HAP-1 (cell line): ENCODE measurements around the gene DNAJB11.
"Not testable (repeated sequence)": the region's sequence is repeated elsewhere in the genome, so short reads cannot be mapped to it uniquely, and the experiment has no call there.

Experiments used
- DNase-seq, 2 experiments: peaks; one replicate each; pipeline ENCODE4 v3.0.0-alpha.2; 2016 to 2020; ENCODE audit warnings: low spot score in 2 of 2
- H3K27me3 ChIP-seq: fragments of 250-450 bp; sonication (Bioruptor Pico); 2 replicates; pipeline ENCODE4 v1.5.1; 2020; ENCODE audit warnings: low read depth, mild to moderate bottlenecking, moderate library complexity
- H3K36me3 ChIP-seq: fragments of 250-450 bp; sonication (Bioruptor Pico); replicated peaks from 2 replicates; pipeline ENCODE4 v1.5.1; 2020; ENCODE audit warnings: mild to moderate bottlenecking
- H3K4me1 ChIP-seq: fragments of 250-450 bp; sonication (Bioruptor Pico); 2 replicates; pipeline ENCODE4 v1.5.1; 2020; ENCODE audit warnings: mild to moderate bottlenecking
- H3K4me3 ChIP-seq: fragments of 250-450 bp; sonication (Bioruptor Pico); 2 replicates; pipeline ENCODE4 v1.5.1; 2020; ENCODE audit warnings: mild to moderate bottlenecking, moderate library complexity
- H3K9me3 ChIP-seq: fragments of 250-450 bp; sonication (Bioruptor Pico); 2 replicates; pipeline ENCODE4 v1.5.1; 2020; ENCODE audit warnings: mild to moderate bottlenecking, moderate library complexity
- in situ Hi-C: fragments of 300-500 bp; cut with MboI; formaldehyde crosslinking; loops from 3 replicates; pipeline ENCODE4 v1.14.3; 2020; ENCODE audit warnings: low sequenced_read_pairs, inconsistent platforms, mixed read lengths

DNAJB11 gene

DNA sequence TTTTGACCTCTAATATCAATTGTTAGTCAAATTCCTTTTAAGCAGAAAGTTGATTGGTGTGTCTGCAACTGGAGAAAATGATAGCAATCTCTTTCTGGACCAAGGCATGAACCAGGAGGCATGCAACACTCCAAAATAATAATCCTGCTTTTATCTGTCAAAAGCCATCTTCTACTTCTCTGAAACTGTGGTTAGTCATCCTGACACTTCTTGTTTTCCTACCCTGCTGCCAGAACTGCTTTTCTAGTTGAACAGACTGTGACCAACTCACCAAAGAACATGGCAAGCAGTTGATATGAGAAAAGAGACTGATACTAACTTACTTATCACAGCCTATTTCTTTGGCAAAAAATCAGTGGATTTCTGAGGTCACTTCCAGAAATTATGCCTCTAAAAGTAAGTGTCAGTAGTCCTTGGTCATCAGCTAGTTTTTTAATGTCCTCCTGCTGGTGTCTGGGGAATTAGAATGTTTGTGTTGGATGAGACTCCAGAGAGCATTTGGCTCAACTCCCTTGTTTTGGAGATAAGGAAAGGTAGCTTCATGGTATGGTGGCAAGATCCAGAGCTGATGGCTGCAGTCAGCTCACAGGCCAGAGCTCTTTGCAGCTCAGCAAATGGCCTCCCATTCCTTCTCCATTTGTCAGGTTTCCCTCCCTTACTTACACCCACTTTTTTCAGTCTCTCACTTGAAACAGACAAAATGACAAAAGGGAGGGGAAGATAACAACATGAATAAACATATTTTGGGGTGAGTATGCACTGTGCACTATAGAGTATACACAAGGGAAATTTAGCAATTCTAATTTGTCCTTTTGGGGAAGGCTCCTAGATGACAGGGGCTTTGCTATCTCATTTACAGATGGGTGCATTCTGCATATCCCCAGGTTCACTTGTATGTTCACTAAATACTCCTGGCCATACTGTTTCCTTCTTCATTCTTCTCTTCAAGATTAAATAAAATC lies 33.4 kb upstream of the DNAJB11 start:
- in situ Hi-C loops: loop anchor here (5.0 kb wide), 1 partner anchor 275 kb away; no protein-coding TSS in a partner anchor
- DNase-seq: no peak
- no peak overlapping the region for H3K4me3 ChIP-seq
- no peaks in the 10 kb centered on the region for H3K9me3 ChIP-seq
- no peaks in the 10 kb centered on the region for H3K36me3 ChIP-seq
- no peaks in the 10 kb centered on the region for H3K27me3 ChIP-seq
- no peaks in the 10 kb centered on the region for H3K4me1 ChIP-seq

DNA sequence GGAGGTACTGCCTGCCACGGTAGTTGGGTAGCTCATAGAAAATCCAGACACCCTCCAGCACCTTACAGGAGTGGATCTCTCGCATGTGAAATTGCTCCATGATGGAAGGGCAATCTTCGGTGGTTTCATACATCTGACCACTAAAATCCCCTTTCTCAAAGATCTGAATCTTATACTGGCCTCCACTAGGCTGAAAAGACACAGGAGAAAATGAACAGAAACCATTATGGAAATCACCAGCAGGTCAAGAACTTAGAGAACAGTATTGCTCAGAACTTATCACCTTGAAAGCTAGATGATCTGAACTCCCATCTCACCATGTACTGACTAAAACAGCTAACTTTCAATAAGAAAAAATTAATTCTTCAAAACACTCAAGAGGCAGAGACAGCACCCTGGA lies 31.7 kb upstream of the DNAJB11 start:
- in situ Hi-C loops: loop anchor here (5.0 kb wide), 1 partner anchor 276 kb away; no protein-coding TSS in a partner anchor
- no peaks in the 10 kb centered on the region for H3K4me1 ChIP-seq
- no peak for DNase-seq
- H3K4me3 ChIP-seq: no peak overlapping the region
- H3K9me3 ChIP-seq: no peaks in the 10 kb centered on the region
- no peaks in the 10 kb centered on the region for H3K36me3 ChIP-seq
- H3K27me3 ChIP-seq: no peaks in the 10 kb centered on the region

DNA sequence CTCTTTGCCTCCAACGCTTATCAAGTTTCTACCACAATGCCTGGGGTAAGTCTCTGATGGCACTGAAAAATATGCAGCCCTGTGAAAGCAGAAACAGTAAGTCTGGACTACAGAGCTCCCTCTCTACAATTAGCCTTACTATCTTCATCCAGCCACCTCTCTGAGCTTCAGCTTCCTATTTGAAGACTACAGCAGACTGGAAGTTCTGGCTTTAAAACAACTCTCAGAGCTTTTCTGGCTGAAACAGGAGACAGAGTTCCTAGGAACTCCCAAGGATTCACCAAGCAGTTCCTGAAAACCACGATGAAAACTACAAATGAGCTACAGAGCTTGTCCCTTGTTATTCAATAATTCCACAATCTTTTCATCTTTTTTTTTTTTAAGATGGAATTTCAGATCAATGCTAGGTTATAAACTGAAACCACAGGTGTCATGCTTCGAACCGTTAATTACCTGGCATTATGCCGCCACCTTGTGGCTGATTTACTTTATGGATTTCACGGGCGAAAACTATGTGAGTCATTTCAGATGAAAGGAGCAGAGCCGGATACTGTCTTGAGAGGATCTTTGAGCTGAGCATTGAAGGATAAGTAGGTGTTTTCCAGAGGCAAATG lies 30.2 kb upstream of the DNAJB11 start:
- H3K9me3 ChIP-seq: no peaks in the 10 kb centered on the region
- H3K27me3 ChIP-seq: no peaks in the 10 kb centered on the region
- no peak overlapping the region for H3K4me3 ChIP-seq
- no peaks in the 10 kb centered on the region for H3K36me3 ChIP-seq
- in situ Hi-C loops: loop anchor here (5.0 kb wide), 1 partner anchor 558 kb away; no protein-coding TSS in a partner anchor
- peak; percentile 59 to 79 for DNase-seq
- H3K4me1 ChIP-seq: peaks cover 6% of the 10 kb centered on the region

DNA sequence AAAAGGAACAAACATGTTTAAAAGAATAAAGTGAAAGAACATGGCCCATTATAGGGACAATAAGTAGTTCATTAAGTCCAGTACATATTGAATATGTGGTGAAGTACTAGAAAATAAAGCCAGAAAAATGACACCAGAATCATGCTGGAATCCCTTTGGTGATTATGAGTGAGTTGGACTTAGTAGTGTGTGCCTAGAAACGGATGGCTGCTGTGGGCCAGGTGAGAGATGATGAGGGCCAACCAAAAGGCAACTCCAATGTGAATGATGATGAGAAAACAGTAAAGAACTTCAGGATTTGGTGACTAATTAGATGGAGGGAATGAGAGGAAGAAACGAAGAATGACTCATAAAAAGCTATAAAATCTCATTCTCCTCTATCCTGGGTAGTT lies 29.7 kb upstream of the DNAJB11 start:
- Histone ChIP-seq H3K27me3 (no peaks in the 10 kb centered on the region), H3K4me1 (peaks cover 6% of the 10 kb centered on the region), H3K4me3 (no peak overlapping the region), H3K36me3 (no peaks in the 10 kb centered on the region), H3K9me3 (no peaks in the 10 kb centered on the region)
- in situ Hi-C loops: loop anchor here (5.0 kb wide), 1 partner anchor 559 kb away; no protein-coding TSS in a partner anchor
- no peak for DNase-seq

DNA sequence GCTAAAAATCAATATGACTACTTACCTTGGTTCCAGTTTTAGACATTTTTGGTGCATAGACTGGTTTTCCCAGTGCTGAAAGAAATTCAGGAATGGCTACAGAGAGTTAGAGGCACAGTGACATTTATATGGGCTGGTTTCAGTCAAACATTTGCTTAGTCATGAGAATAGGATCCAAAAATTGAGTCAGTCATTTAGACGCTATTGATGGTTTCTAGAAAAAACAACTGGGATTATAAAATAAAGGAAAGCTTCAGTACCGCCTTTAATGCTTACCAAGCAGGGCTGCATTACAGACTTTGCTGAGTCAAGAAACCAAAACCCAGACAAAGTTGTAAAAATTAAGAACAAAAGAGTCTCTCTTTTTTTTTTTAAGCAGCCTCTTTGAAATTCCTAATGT lies 26.2 kb upstream of the DNAJB11 start, which contains the start of gene CRYGS:
TSS of gene CRYGS (minus strand) at position 100 of the 400 bp plus-strand sequence. CDS start at position 46, 54 bp downstream.
- Histone ChIP-seq H3K4me3 (no peak within 1 kb of the TSS), H3K27me3 (no peaks in the 10 kb centered on the region), H3K4me1 (peaks cover 6% of the 10 kb centered on the region), H3K36me3 (peaks cover 8% of the 10 kb centered on the region), H3K9me3 (no peaks in the 10 kb centered on the region)
- in situ Hi-C loops: loop anchor here (5.0 kb wide), 1 partner anchor 562 kb away; no protein-coding TSS in a partner anchor
- no peak for DNase-seq

DNA sequence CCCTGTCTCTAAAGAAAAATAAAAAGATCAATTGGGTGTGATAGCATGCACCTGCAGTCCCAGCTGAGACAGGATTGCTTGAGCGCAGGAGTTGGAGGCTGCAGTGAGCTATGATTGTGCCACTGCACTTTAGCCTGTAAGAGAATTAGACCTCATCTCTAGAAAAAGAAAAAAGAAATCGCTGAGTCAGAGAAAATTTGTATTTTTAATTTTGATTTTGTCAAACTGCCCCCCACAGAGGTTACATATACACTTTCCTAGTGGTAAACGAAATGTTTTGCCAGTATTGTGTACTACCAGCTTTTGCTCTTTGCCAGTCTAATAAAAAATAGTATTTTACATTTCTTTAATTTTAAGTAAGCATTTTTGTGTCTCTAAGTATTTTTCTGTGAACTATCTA lies 21.0 kb upstream of the DNAJB11 start:
- Histone ChIP-seq H3K27me3 (no peaks in the 10 kb centered on the region), H3K9me3 (no peaks in the 10 kb centered on the region), H3K4me1 (peaks cover 4% of the 10 kb centered on the region), H3K36me3 (peaks cover 30% of the 10 kb centered on the region), H3K4me3 (no peak overlapping the region)
- in situ Hi-C loops: no loop called here
- DNase-seq: no peak

DNA sequence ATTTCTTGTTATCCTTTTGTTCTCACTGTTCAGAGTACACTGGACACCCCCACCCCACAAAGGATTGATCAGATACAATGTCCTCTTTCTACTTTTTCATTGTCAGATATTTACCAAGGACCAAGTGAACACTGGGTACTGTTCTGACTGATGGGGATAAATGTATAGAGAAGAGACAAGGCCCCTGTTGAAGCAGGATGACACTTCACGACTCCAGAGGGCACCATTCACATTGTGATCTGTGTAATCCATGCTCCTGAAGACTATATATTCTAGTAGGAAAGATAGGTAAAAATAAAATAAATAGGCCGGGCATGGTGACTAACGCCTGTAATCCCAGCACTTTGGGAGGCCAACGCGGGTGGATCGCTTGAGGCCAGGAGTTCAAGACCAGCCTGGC lies 19.1 kb upstream of the DNAJB11 start:
- H3K36me3 ChIP-seq: peaks cover 46% of the 10 kb centered on the region
- DNase-seq: no peak
- no peaks in the 10 kb centered on the region for H3K27me3 ChIP-seq
- in situ Hi-C loops: no loop called here
- no peaks in the 10 kb centered on the region for H3K9me3 ChIP-seq
- H3K4me3 ChIP-seq: no peak overlapping the region
- no peaks in the 10 kb centered on the region for H3K4me1 ChIP-seq

DNA sequence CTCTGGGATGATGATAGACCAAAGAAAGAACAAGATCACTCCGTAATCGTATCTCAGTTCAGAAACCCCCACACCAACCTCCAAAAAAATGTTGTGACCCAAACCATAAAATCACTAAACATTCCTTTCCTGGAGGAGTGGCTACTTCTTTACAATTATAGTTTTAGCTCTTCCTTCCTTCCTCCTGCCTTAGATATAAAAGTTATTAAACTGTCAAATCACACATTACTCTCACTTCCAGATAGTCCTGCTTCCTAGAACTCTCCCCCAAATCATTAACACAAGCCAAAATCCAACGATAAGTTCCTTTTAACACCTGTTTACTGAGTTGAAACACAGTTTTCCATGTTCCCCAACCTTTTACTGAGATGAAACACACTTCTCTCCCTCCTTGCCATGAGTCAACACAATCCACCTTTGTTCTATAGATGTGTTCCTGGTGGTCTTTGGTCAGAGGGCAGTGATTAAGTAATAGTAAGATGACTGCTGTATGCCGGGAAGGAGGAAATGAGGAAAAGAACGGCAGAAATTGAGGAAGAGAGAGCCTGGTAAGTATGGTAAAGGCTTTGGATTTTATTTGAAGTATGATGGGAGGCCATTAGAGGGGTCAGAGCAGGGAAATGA lies 18.0 kb upstream of the DNAJB11 start:
- no peak for DNase-seq
- in situ Hi-C loops: no loop called here
- no peak overlapping the region for H3K4me3 ChIP-seq
- H3K9me3 ChIP-seq: no peaks in the 10 kb centered on the region
- H3K36me3 ChIP-seq: peaks cover 56% of the 10 kb centered on the region
- H3K27me3 ChIP-seq: no peaks in the 10 kb centered on the region
- no peaks in the 10 kb centered on the region for H3K4me1 ChIP-seq

DNA sequence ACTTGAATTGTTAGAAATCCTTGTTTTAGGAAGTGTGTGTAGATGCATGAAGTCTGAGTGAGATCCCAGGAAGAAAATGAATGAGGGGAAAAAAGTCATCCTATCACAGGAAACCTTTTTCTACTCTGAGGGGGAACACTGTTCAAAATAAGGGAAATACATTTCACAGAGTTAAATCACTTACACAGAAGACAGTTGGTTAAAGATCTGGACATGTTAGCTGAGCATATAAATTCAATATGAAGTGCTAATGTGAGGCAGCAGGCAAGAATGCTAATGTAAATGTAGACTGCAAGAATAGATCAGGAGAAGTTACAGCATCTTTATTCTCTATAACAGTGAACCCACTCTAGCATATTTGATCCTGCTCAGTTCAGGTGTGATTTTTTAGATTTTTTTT lies 5.9 kb upstream of the DNAJB11 start:
- peaks cover 9% of the 10 kb centered on the region; the same call in 1 of the 2 replicates for H3K36me3 ChIP-seq
- DNase-seq: no peak
- peaks cover 7% of the 10 kb centered on the region for H3K4me1 ChIP-seq
- H3K27me3 ChIP-seq: no peaks in the 10 kb centered on the region
- no peaks in the 10 kb centered on the region for H3K9me3 ChIP-seq
- H3K4me3 ChIP-seq: no peak overlapping the region
- in situ Hi-C loops: no loop called here

DNA sequence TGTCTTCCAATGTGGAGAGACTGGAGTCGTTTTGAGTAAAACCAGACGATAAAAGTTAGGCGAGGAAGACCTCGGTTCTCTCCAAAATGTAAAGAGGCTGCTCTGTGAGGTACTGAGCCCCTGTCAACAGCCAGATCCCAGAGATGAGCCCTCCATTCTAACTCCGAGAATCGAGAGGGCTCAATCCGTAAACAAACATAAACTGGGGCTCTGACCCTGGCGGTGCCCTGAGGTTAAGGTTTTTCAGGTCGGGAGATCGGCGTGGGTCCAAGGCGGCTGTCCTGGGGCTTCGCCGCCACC lies 3.8 kb upstream of the DNAJB11 start:
- no peaks in the 10 kb centered on the region for H3K27me3 ChIP-seq
- H3K9me3 ChIP-seq: no peaks in the 10 kb centered on the region
- no peak for DNase-seq
- in situ Hi-C loops: no loop called here
- peaks cover 10% of the 10 kb centered on the region for H3K36me3 ChIP-seq
- H3K4me1 ChIP-seq: peaks cover 10% of the 10 kb centered on the region
- peak overlapping the region; percentile 93 for H3K4me3 ChIP-seq

DNA sequence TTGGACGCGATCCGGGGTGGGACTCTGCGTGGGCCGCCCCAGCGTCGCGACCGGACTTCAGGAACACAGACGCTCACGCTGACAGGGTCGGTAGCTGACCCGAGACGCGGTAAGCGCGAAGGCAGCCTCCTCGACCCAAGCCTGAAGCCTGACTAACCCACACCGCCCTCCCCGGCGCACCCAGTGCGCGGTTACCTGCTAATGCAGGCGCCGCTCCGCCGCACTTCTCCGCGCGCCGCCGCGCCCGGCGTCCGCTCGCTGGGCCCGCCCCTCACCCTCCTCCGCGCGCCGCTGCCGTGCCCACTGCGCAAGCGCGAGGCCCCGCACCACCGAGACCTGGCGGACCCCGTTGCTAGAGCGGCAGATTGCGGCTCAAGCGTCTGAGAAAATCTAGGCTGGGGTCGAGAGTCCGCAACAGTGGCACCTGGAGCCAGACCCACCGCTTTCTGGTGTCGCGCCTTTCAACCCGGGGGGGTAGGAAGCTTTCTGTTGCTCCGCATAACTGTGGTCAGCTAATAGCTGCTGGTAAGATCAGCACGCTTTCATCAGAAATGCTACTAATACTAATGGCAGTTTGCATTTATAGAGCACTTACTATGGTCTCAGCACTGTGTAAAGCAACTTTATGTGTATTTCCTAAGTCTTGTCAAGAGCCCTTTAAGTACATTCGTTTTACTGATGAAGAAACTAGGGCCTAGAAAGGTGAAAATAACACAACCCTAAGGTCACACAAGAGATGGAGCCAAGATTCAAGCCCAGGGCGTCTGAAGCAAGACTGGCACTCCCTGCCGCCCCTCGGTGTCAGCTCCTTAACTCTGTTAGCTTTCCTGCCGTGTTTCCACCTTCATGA lies 3.2 kb upstream of the DNAJB11 start, which contains the start of gene TBCCD1:
TSS of gene TBCCD1 (minus strand) at position 268 of the 850 bp plus-strand sequence. CDS start 3,010 bp downstream, outside the sequence.
- Histone ChIP-seq H3K4me3 (peak within 1 kb of the TSS; percentile 93), H3K4me1 (peaks cover 12% of the 10 kb centered on the region), H3K27me3 (no peaks in the 10 kb centered on the region), H3K9me3 (no peaks in the 10 kb centered on the region), H3K36me3 (peaks cover 15% of the 10 kb centered on the region)
- peak; percentile 74 to 93 for DNase-seq
- in situ Hi-C loops: no loop called here

DNA sequence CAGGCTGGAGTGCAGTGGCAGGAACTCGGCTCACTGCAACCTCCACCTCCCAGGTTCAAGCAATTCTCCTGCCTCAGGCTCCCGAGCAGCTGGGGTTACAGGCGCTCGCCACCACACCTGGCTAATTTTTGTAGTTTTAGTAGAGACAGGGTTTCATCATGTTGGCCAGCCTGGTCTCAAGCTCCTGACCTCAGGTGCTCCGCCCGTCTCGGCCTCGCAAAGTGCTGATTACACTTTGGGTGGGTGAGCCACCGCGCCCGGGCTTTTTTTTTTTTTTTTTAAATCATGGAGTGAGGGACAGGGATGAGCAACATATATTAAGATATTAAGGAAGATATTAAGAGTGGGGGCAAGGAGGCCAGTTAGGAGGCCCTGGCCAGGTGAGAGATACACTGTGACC lies 1.2 kb upstream of the DNAJB11 start:
- peaks cover 24% of the 10 kb centered on the region for H3K36me3 ChIP-seq
- DNase-seq, H3K27me3 ChIP-seq, in situ Hi-C loops, H3K9me3 ChIP-seq: not testable (repeated sequence)
- H3K4me1 ChIP-seq: peaks cover 12% of the 10 kb centered on the region
- peak overlapping the region; percentile 94 for H3K4me3 ChIP-seq

DNA sequence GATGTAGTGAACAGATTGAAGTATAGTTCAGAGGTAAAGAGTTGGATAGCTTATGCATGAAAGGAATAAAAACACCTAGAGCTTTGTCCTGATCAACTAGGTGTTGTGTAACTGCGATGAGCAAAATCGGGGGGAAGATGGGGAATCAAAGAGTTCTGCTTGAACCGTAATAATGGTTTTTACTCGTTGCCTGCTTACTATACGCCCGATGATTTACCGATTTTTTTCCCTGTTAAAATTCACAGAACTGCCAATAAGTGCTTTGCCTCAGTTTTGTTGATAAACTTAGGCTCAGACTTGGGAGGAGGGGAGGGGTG lies 783 bp upstream of the DNAJB11 start:
- in situ Hi-C loops: no loop called here
- Histone ChIP-seq H3K4me3 (peak overlapping the region; percentile 94), H3K27me3 (no peaks in the 10 kb centered on the region), H3K4me1 (peaks cover 12% of the 10 kb centered on the region), H3K36me3 (peaks cover 27% of the 10 kb centered on the region), H3K9me3 (no peaks in the 10 kb centered on the region)
- DNase-seq: no peak
